ENCODE data around the gene ZNF385B. TPM values are rescaled to one million over a fixed set of nuclear protein-coding genes. Genes with fewer than 3 reads are reported as not detected.

ZNF385B gene
- total RNA-seq, 2 donors from 2014 or later: under 0.01 TPM; not detected in 1

DNA sequence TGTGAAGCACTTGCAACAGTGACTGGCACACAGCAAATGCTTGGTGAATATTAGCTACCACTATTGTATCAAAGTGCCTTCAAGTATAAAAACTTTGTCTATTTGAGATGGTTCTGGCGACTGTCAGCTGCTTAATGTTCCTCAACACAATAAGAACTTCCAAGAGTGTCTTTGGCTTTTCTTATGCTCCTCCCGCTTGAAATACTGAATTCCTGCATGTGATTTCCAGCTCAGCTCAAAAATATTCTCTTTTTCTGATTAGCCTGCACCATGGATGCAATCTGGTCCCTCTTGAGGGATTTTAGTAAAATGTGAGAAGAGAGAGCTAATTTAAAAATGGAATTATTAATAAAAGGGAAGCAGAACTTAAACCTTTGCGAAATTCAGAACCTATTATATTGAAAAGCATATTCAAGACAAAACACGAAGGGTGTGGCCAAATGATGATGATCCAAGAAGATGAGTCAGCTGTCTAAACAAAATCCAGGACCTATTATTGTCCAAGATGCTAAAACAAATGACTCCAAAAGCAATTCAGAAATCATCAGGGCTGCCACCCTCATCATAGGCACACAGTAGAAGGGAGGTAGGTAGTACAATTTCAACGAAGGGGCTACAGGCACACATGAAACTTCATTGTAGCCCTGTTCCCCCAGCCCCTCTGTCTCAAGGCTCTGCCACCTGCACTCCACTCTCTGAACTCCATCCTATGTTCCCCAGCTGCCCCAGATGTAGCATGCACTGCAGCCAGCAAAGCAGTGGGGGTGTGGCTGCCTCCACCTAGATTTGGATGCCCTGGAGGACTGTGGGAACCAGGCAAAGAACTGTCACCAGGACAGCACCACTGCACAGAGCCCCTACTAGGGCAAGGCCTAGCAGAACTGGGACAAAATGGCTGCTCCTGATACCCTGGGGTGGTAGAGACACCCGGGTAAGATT lies 190.1 kb downstream of the ZNF385B start:
- 66 to 85% methylated on average over 6 of the region's 6 CpGs for WGBS, 2 donors
- TF ChIP-seq POLR2A (IDR thresholded peaks at IDR 0.05) (no peak), CTCF (IDR thresholded peaks at IDR 0.05) (no peak)

GRCh38 chr2:179669196-179669595 lies 192.2 kb downstream of the ZNF385B start:
- no peaks in the 10 kb centered on the region for H3K9me3 ChIP-seq
- no peaks in the 10 kb centered on the region for H3K27me3 ChIP-seq
- no peaks in the 10 kb centered on the region for H3K4me1 ChIP-seq
- 51 to 54% methylated on average over 2 of the region's 2 CpGs for WGBS, 2 donors
- DNase-seq: no peak
- H3K36me3 ChIP-seq (replicated peaks in 1 of 2; ENCODE audit: insufficient read depth in 1 of 2, low read depth in 2 of 2): no peaks in the 10 kb centered on the region
- H3K27ac ChIP-seq: no peak overlapping the region
- no peak for TF ChIP-seq CTCF (IDR thresholded peaks at IDR 0.05)
- no peak for TF ChIP-seq POLR2A (IDR thresholded peaks at IDR 0.05)
- H3K4me3 ChIP-seq: no peak overlapping the region
- intact Hi-C loops (cut with DNase I): no loop called here
- ATAC-seq: no peak

More for the DNA sequence above, 190.1 kb downstream of the ZNF385B start:
- no peaks in the 10 kb centered on the region for H3K4me1 ChIP-seq
- H3K27ac ChIP-seq: no peak overlapping the region
- H3K36me3 ChIP-seq (replicated peaks in 1 of 2; ENCODE audit: insufficient read depth in 1 of 2, low read depth in 2 of 2): no peaks in the 10 kb centered on the region
- H3K27me3 ChIP-seq: no peaks in the 10 kb centered on the region
- no peak for DNase-seq
- ATAC-seq: no peak
- intact Hi-C loops (cut with DNase I): no loop called here
- H3K9me3 ChIP-seq: no peaks in the 10 kb centered on the region
- H3K4me3 ChIP-seq: no peak overlapping the region

DNA sequence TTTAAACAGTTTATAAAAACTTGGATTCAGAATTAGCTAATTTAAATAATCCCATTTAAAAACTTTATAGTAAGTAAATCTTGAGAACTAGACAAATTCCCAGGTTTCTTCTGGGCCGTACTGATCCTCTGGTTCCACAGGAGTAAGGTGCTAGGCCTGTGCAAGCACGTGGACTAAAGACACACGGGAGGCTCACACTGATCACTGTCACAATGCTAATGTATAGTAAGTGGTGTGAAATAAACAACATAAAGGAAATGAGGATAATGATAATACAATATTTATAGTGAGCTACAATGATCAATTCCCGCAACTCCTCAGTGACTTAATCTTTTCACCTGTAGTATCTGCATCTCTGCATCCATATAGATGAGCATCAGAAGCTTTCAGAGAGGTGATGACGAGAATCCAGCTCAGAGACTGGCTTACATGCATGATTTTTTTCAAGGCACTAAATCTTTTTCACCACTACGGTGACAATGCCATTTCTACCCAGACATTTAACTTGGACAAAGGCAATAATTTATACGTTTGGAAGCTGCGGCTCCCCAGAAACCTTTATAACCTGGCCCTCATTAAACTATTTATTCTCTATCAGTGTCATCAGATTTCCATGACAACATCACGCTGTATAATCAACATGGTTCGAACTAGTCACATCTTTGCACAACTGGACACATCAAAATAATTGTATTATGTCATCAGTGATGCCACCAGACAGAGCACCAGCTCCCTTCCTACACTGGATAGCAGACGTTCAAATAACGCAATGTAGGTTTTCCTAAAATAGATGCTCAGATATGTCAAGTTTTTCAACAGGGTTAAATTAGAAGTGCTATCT lies 196.2 kb downstream of the ZNF385B start:
- WGBS, 2 donors: 83 to 86% methylated on average over 12 of the region's 12 CpGs

GRCh38 chr2:179661986-179662385 lies 199.4 kb downstream of the ZNF385B start:
- no peaks in the 10 kb centered on the region for H3K9me3 ChIP-seq
- no peak for TF ChIP-seq POLR2A (IDR thresholded peaks at IDR 0.05)
- TF ChIP-seq CTCF (IDR thresholded peaks at IDR 0.05): no peak
- WGBS, 2 donors: 46 to 55% methylated on average over 1 of the region's 1 CpG
- ATAC-seq (no peak), DNase-seq (no peak)
- no peaks in the 10 kb centered on the region for H3K4me1 ChIP-seq
- no peak overlapping the region for H3K27ac ChIP-seq
- H3K27me3 ChIP-seq: no peaks in the 10 kb centered on the region
- H3K36me3 ChIP-seq (replicated peaks in 1 of 2; ENCODE audit: insufficient read depth in 1 of 2, low read depth in 2 of 2): no peaks in the 10 kb centered on the region
- intact Hi-C loops (cut with DNase I): no loop called here
- H3K4me3 ChIP-seq: no peak overlapping the region

More for the DNA sequence above, 196.2 kb downstream of the ZNF385B start:
- ATAC-seq: no peak
- Histone ChIP-seq H3K27ac (no peak overlapping the region), H3K4me1 (no peaks in the 10 kb centered on the region), H3K9me3 (no peaks in the 10 kb centered on the region), H3K27me3 (no peaks in the 10 kb centered on the region), H3K4me3 (no peak overlapping the region), H3K36me3 (replicated peaks in 1 of 2; ENCODE audit: insufficient read depth in 1 of 2, low read depth in 2 of 2) (no peaks in the 10 kb centered on the region)
- TF ChIP-seq POLR2A (IDR thresholded peaks at IDR 0.05): no peak
- TF ChIP-seq CTCF (IDR thresholded peaks at IDR 0.05): no peak
- intact Hi-C loops (cut with DNase I): no loop called here
- DNase-seq: no peak

Data from body of pancreas (tissue), 4 donors.